ENCODE data around the gene ST6GALNAC1.

The ST6GALNAC1 gene

DNA sequence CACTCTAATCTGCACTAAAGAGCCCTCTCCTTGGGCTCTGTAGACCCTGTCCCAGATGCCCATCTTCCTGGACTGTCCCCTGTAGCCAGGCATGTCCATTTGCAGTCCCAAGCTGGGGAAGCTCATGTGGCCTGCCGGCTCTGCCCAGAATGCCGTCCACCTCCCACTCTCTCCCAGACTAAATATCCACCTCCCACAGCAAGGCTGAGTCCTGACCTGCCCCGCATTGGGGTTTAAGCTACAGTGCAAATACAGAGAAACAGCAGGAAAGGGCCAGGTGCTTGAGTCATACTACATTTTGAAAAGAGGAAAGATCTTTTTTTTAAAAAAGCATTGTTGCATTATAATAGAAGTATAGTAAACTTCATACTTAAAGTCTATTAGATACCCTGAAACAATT, 60.9 kb downstream of the ST6GALNAC1 start:
- Histone ChIP-seq H3K4me2 (ENCODE audit: low read length) (no peak overlapping the region), H4K20me1 (ENCODE audit: insufficient read depth, low read length) (no peaks in the 10 kb centered on the region), H3K9ac (ENCODE audit: low read length) (no peak overlapping the region), H3K27ac (ENCODE audit: low read depth, low read length, poor library complexity, severe bottlenecking) (no peak overlapping the region), H3K9me3 (ENCODE audit: low read length) (no peaks in the 10 kb centered on the region), H3F3A (ENCODE audit: insufficient read depth, low read length) (no peaks in the 10 kb centered on the region), H3K4me1 (ENCODE audit: insufficient read depth, low read length, severe bottlenecking) (no peaks in the 10 kb centered on the region), H3K9me2 (ENCODE audit: low read depth, low read length) (no peaks in the 10 kb centered on the region), H2AFZ (ENCODE audit: low read length) (no peak overlapping the region), H3K4me3 (ENCODE audit: low read depth, low read length, poor library complexity, severe bottlenecking) (no peak overlapping the region), H3K36me3 (ENCODE audit: insufficient read depth, low read length) (no peaks in the 10 kb centered on the region; the same call in 1 of the 2 replicates), H3K27me3 (ENCODE audit: insufficient read depth, low read length) (peaks cover 6% of the 10 kb centered on the region; the same call in 1 of the 2 replicates), H3K79me2 (ENCODE audit: insufficient read depth, low read length) (no peaks in the 10 kb centered on the region)
- TF ChIP-seq EZH2 (IDR thresholded peaks at IDR 0.05; ENCODE audit: borderline replicate concordance, low read length): no peak
- TF ChIP-seq, protein P1, sequence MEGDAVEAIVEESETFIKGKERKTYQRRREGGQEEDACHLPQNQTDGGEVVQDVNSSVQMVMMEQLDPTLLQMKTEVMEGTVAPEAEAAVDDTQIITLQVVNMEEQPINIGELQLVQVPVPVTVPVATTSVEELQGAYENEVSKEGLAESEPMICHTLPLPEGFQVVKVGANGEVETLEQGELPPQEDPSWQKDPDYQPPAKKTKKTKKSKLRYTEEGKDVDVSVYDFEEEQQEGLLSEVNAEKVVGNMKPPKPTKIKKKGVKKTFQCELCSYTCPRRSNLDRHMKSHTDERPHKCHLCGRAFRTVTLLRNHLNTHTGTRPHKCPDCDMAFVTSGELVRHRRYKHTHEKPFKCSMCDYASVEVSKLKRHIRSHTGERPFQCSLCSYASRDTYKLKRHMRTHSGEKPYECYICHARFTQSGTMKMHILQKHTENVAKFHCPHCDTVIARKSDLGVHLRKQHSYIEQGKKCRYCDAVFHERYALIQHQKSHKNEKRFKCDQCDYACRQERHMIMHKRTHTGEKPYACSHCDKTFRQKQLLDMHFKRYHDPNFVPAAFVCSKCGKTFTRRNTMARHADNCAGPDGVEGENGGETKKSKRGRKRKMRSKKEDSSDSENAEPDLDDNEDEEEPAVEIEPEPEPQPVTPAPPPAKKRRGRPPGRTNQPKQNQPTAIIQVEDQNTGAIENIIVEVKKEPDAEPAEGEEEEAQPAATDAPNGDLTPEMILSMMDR (IDR thresholded peaks at IDR 0.05; ENCODE audit: low read length): no peak

DNA sequence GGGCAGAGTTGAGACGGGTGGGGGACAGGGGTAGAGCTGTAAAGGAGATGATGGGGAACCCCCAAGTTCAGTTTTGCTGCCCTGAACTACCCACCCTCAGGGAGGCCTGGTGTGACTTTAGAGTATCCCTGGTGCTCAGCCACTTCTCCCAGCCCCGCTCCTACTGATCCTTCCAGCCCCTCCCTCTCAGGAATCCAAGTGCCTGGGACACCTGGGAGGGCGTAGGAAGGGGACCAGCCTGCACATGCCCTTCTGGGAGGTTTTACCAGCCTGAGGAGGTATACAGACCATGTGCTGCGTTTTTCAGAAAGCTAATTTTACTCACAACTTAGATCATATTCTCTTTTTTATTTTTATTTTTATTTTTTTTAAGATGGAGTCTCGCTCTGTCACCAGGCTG, 62.0 kb downstream of the ST6GALNAC1 start:
- Histone ChIP-seq H3K27me3 (ENCODE audit: insufficient read depth, low read length) (peaks cover 6% of the 10 kb centered on the region; the same call in 1 of the 2 replicates), H3K36me3 (ENCODE audit: insufficient read depth, low read length) (no peaks in the 10 kb centered on the region; the same call in 1 of the 2 replicates), H3K9me2 (ENCODE audit: low read depth, low read length) (no peaks in the 10 kb centered on the region), H3K9me3 (ENCODE audit: low read length) (no peaks in the 10 kb centered on the region), H3K4me3 (ENCODE audit: low read depth, low read length, poor library complexity, severe bottlenecking) (no peak overlapping the region), H3K4me1 (ENCODE audit: insufficient read depth, low read length, severe bottlenecking) (no peaks in the 10 kb centered on the region), H3F3A (ENCODE audit: insufficient read depth, low read length) (no peaks in the 10 kb centered on the region), H3K27ac (ENCODE audit: low read depth, low read length, poor library complexity, severe bottlenecking) (no peak overlapping the region), H3K79me2 (ENCODE audit: insufficient read depth, low read length) (no peaks in the 10 kb centered on the region), H2AFZ (ENCODE audit: low read length) (no peak overlapping the region), H4K20me1 (ENCODE audit: insufficient read depth, low read length) (no peaks in the 10 kb centered on the region), H3K9ac (ENCODE audit: low read length) (no peak overlapping the region), H3K4me2 (ENCODE audit: low read length) (no peak overlapping the region)
- TF ChIP-seq, protein P1 (IDR thresholded peaks at IDR 0.05; ENCODE audit: low read length): no peak
- TF ChIP-seq EZH2 (IDR thresholded peaks at IDR 0.05; ENCODE audit: borderline replicate concordance, low read length): no peak

DNA sequence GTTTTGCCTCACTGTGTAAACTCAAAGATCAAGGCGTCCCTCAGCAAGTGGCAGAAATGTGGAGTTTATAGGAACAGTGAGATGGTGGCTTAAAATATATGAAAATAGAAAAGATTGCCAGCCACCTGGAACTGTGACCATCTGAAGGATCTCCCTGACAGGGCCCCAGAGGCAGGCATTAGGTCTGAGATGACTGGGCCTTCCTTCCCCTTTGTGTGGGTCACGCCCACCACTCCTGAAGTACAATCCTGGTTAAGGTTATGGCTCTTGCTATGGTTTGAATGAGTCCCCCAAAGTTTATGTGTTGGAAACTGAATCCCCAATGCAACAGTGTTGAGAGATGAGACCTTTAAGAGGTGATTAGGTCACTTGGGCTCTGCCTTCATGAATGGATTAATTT, 64.3 kb downstream of the ST6GALNAC1 start:
- Histone ChIP-seq H3K79me2 (ENCODE audit: insufficient read depth, low read length) (no peaks in the 10 kb centered on the region), H3K36me3 (ENCODE audit: insufficient read depth, low read length) (no peaks in the 10 kb centered on the region), H3K27me3 (ENCODE audit: insufficient read depth, low read length) (0 out of 2 replicates have a peak, but pooled peaks cover 6% of the 10 kb centered on the region), H3K4me1 (ENCODE audit: insufficient read depth, low read length, severe bottlenecking) (no peaks in the 10 kb centered on the region), H3K4me3 (ENCODE audit: low read depth, low read length, poor library complexity, severe bottlenecking) (no peak overlapping the region), H4K20me1 (ENCODE audit: insufficient read depth, low read length) (no peaks in the 10 kb centered on the region), H3K4me2 (ENCODE audit: low read length) (no peak overlapping the region), H3K9me2 (ENCODE audit: low read depth, low read length) (no peaks in the 10 kb centered on the region), H3K9me3 (ENCODE audit: low read length) (no peaks in the 10 kb centered on the region), H3K9ac (ENCODE audit: low read length) (no peak overlapping the region), H3K27ac (ENCODE audit: low read depth, low read length, poor library complexity, severe bottlenecking) (no peak overlapping the region), H3F3A (ENCODE audit: insufficient read depth, low read length) (no peaks in the 10 kb centered on the region), H2AFZ (ENCODE audit: low read length) (no peak overlapping the region)
- TF ChIP-seq, protein P1 (IDR thresholded peaks at IDR 0.05; ENCODE audit: low read length): no peak
- TF ChIP-seq EZH2 (IDR thresholded peaks at IDR 0.05; ENCODE audit: borderline replicate concordance, low read length): no peak

All from OCI-LY1 (cell line).